HTERT RPE-1 (cell line): ENCODE measurements around the gene HOXC6.

Experiments
- in situ Hi-C: fragments of 300-500 bp; cut with MboI; formaldehyde crosslinking; loops from 4 replicates; pipeline ENCODE4 v1.14.3; 2020; ENCODE audit warnings: low sequenced_read_pairs

The HOXC6 gene

GRCh38 chr12:54011665-54012532 lies 16.3 kb upstream of the HOXC6 start:
- in situ Hi-C loops, result loop anchor here (25.0 kb wide), 1 partner anchor 200 kb away; no protein-coding TSS in a partner anchor

GRCh38 chr12:54012631-54013409 lies 15.4 kb upstream of the HOXC6 start:
- in situ Hi-C loops, result loop anchor here (25.0 kb wide), 1 partner anchor 199 kb away; no protein-coding TSS in a partner anchor

GRCh38 chr12:54014377-54015017 lies 13.7 kb upstream of the HOXC6 start:
- in situ Hi-C loops, result loop anchor here (25.0 kb wide), 1 partner anchor 198 kb away; no protein-coding TSS in a partner anchor

- in situ Hi-C loops, result loop anchor here (25.0 kb wide), 1 partner anchor 197 kb away; no protein-coding TSS in a partner anchor
These were observed 13.0 kb upstream of the HOXC6 start for GRCh38 chr12:54015018-54015931.

- in situ Hi-C loops, result loop anchor here (25.0 kb wide), 1 partner anchor 196 kb away; no protein-coding TSS in a partner anchor
These were observed 12.2 kb upstream of the HOXC6 start for GRCh38 chr12:54016051-54016450.

GRCh38 chr12:54016478-54016964 lies 11.7 kb upstream of the HOXC6 start:
- in situ Hi-C loops, result loop anchor here (25.0 kb wide), 1 partner anchor 196 kb away; no protein-coding TSS in a partner anchor

- in situ Hi-C loops, result loop anchor here (25.0 kb wide), 1 partner anchor 195 kb away; no protein-coding TSS in a partner anchor
These were observed 11.0 kb upstream of the HOXC6 start for GRCh38 chr12:54017027-54017788.

- in situ Hi-C loops, result loop anchor here (25.0 kb wide), 1 partner anchor 194 kb away; no protein-coding TSS in a partner anchor
These were observed 10.3 kb upstream of the HOXC6 start for GRCh38 chr12:54017878-54018467.

- in situ Hi-C loops, result loop anchor here (25.0 kb wide), 1 partner anchor 194 kb away; no protein-coding TSS in a partner anchor
These were observed 9.7 kb upstream of the HOXC6 start for GRCh38 chr12:54018468-54018984.

GRCh38 chr12:54019091-54019811 lies 9.0 kb upstream of the HOXC6 start:
- in situ Hi-C loops, result loop anchor here (25.0 kb wide), 1 partner anchor 193 kb away; no protein-coding TSS in a partner anchor

GRCh38 chr12:54019924-54020590 lies 8.2 kb upstream of the HOXC6 start:
- in situ Hi-C loops, result loop anchor here (25.0 kb wide), 1 partner anchor 192 kb away; no protein-coding TSS in a partner anchor

- in situ Hi-C loops, result loop anchor here (25.0 kb wide), 1 partner anchor 192 kb away; no protein-coding TSS in a partner anchor
These were observed 7.4 kb upstream of the HOXC6 start for GRCh38 chr12:54020591-54021405.

GRCh38 chr12:54021432-54022013 lies 6.7 kb upstream of the HOXC6 start:
- in situ Hi-C loops, result loop anchor here (25.0 kb wide), 1 partner anchor 191 kb away; no protein-coding TSS in a partner anchor

GRCh38 chr12:54022960-54023884 lies 5.0 kb upstream of the HOXC6 start:
- in situ Hi-C loops, result loop anchor here (25.0 kb wide), 1 partner anchor 189 kb away; no protein-coding TSS in a partner anchor
